Transverse colon (tissue), 4 donors: ENCODE results near the gene ZHX3. TPM values are rescaled to one million over a fixed set of nuclear protein-coding genes. Genes with fewer than 3 reads are reported as not detected.
A peak's percentile ranks its signal among the peaks of the same experiment; 100 is the strongest.

Experiments used
- DNase-seq: peaks from one replicate; pipeline ENCODE4 v3.0.0-alpha.2; 2019
- H3K27ac ChIP-seq, 4 donors: fragments of 200-600 bp; sonication (generic); 2 replicates each; pipeline ENCODE4 v1.5.1; 2016 to 2018; ENCODE audit warnings: inconsistent platforms in 4 of 4
- H3K27me3 ChIP-seq: fragments of 200-600 bp; sonication (generic); 2 replicates; pipeline ENCODE4 v1.5.1; 2017; ENCODE audit warnings: inconsistent platforms
- H3K36me3 ChIP-seq, 4 donors: fragments of 200-600 bp; sonication (generic); 2 replicates each; pipeline ENCODE4 v1.5.1; 2017 to 2019; ENCODE audit warnings: inconsistent platforms in 4 of 4
- H3K4me1 ChIP-seq, 4 donors: fragments of 200-600 bp; sonication (generic); 2 replicates each; pipeline ENCODE4 v1.5.1; 2017 to 2020; ENCODE audit warnings: inconsistent platforms in 4 of 4
- H3K4me3 ChIP-seq, 4 donors: fragments of 200-600 bp; sonication (generic); 1 replicate in 1 of 4; 2 replicates in 3 of 4; pipeline versions ENCODE4 v1.5.1 to v1.6.1; 2017 to 2019; ENCODE audit warnings: inconsistent platforms in 4 of 4
- H3K9me3 ChIP-seq, 2 donors: fragments of 200-600 bp; sonication (generic); 2 replicates each; pipeline ENCODE4 v1.5.1; 2017 to 2019; ENCODE audit warnings: inconsistent platforms in 2 of 2
- EP300 ChIP-seq: sonication (generic); formaldehyde crosslinking; IDR thresholded peaks from one replicate; pipeline ENCODE4 v1.6.1; 2017; ENCODE audit warnings: antibody characterized with exemption, low read depth
- POLR2A ChIP-seq: fragments of 450-650 bp; IDR thresholded peaks from one replicate; pipeline ENCODE4 v1.6.1; 2016; ENCODE audit warnings: antibody characterized with exemption, mild to moderate bottlenecking, moderate library complexity
- POLR2AphosphoS5 ChIP-seq, 3 donors: sonication (generic); formaldehyde crosslinking; IDR thresholded peaks; one replicate each; pipeline ENCODE4 v1.6.1; 2016; ENCODE audit warnings: antibody characterized with exemption in 3 of 3
- WGBS, 2 donors: methylation state at CpG; one replicate each; pipeline ENCODE4 v1.1.5; 2018; ENCODE audit warnings: low coverage in 1 of 2; 5-methylcytosine and 5-hydroxymethylcytosine counted together
- in situ Hi-C, 4 donors: fragments of 200-750 bp; cut with MboI; loops; one replicate each; pipeline versions ENCODE4 v1.15.0 to v1.15.1; 2017; ENCODE audit warnings: low sequenced_read_pairs in 3 of 4, low pct_ligation_motif_present in 1 of 4, low pct_unique_long_range_greater_than_20kb in 1 of 4
- intact Hi-C: fragments of 100-400 bp; cut with DNase I; formaldehyde crosslinking; loops from one replicate; pipeline ENCODE4 v1.15.1; 2023; ENCODE audit warnings: low total_unique reads
- total RNA-seq, 4 donors: library from RNA; depleted of rRNA; stranded (reverse); fragments of >200 nt; gene quantifications; one replicate each; pipeline ENCODE4 v1.1.0, GENCODE V29; 2016
- TF ChIP-seq, protein P1 (sequence below), 5 experiments: fragments of 200-600 bp in 3 of 5; fragments of 450-650 bp in 2 of 5; sonication (generic) in 3 of 5; IDR thresholded peaks; 1 replicate in 2 of 5; 2 replicates in 3 of 5; pipeline ENCODE4 v1.5.1; 2016 to 2017; ENCODE audit warnings: antibody characterized with exemption in 5 of 5, inconsistent platforms in 3 of 5, mild to moderate bottlenecking in 2 of 5, moderate library complexity in 1 of 5

The ZHX3 gene
- total RNA-seq, 4 donors from 2014 or later = 22.7 to 34.8 (median 26.4) TPM

DNA sequence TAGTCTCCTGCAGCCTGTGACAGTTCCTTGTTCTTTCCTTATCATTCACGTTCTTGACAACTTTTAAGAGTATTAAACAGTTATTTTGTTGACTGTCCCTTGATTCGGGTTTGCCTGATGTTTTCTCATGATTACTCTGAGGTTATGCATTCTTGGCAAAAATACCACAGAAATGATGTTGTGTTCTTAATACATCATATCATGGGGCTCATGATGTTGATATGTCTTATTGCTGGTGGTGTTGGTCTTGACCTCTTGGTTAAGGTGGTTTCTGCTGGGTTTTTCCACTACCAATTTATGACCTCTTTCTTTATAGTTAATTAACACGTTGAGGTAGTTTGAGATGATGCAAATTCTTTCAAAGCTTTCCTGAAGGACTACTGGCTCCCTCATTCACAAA is 59.1 kb downstream of the ZHX3 start:
- DNase-seq = no peak
- Histone ChIP-seq H3K36me3 (no peaks in the 10 kb centered on the region), H3K27ac (no peak overlapping the region), H3K9me3 (no peaks in the 10 kb centered on the region), H3K4me1 (peaks cover 0 to 4% (median under 1%) of the 10 kb centered on the region in 4 donors), H3K27me3 (no peaks in the 10 kb centered on the region), H3K4me3 (no peak overlapping the region)
- TF ChIP-seq, protein P1, sequence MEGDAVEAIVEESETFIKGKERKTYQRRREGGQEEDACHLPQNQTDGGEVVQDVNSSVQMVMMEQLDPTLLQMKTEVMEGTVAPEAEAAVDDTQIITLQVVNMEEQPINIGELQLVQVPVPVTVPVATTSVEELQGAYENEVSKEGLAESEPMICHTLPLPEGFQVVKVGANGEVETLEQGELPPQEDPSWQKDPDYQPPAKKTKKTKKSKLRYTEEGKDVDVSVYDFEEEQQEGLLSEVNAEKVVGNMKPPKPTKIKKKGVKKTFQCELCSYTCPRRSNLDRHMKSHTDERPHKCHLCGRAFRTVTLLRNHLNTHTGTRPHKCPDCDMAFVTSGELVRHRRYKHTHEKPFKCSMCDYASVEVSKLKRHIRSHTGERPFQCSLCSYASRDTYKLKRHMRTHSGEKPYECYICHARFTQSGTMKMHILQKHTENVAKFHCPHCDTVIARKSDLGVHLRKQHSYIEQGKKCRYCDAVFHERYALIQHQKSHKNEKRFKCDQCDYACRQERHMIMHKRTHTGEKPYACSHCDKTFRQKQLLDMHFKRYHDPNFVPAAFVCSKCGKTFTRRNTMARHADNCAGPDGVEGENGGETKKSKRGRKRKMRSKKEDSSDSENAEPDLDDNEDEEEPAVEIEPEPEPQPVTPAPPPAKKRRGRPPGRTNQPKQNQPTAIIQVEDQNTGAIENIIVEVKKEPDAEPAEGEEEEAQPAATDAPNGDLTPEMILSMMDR (IDR thresholded peaks at IDR 0.05) = no peak
- WGBS, 2 donors = 79 to 88% methylated on average over 3 of the region's 3 CpGs
- in situ Hi-C loops = no loop called here
- intact Hi-C loops = no loop called here

DNA sequence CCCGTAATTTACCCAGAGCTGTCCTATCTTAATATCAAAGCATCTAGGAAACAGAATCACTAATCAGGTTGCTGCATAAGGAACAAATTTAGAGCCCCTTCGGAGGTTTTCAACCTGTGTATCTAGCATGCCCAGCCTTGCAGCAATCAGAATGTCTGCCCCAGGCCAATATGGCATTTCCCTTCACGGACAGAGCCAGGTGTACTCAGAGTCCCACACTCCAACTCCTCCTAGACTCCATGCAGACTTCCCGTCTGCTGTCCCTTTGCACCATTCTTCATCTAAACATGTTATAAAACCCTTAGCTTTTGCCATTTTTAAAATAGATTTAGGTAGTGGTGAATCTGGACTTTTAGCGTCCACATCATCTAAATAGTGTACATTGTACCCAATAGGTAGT is 61.0 kb downstream of the ZHX3 start:
- Histone ChIP-seq H3K27ac (no peak overlapping the region), H3K9me3 (no peaks in the 10 kb centered on the region), H3K27me3 (no peaks in the 10 kb centered on the region), H3K4me3 (no peak overlapping the region), H3K36me3 (no peaks in the 10 kb centered on the region), H3K4me1 (peaks cover 0 to 6% (median under 1%) of the 10 kb centered on the region in 4 donors)
- no peak for DNase-seq
- 94 to 100% methylated on average over 3 to 5 of the region's 5 CpGs for WGBS, 2 donors
- in situ Hi-C loops = no loop called here
- no peak for TF ChIP-seq EP300
- TF ChIP-seq, protein P1 (IDR thresholded peaks at IDR 0.05) = no peak
- no peak for TF ChIP-seq POLR2A
- TF ChIP-seq POLR2AphosphoS5 (IDR thresholded peaks at IDR 0.05) = no peak
- intact Hi-C loops = no loop called here

DNA sequence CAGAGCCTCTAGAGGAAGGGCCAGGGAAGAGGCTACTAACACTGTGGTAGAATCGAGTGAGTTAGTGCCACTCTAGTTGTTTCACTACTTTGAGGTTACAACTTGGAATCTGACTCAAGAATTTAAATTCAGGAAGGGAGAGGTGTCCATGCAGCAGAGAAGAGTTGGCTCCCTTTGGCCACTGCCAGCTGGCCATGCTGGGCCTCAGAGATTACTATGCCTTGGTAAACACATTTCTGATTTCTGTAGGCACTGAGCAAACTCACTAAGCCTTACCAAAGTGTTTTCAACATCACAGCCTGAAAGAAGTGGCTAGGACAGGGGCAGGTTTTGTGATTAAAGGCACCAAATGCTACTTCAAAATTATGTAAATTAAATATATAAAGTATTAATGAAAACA is 61.9 kb downstream of the ZHX3 start:
- Histone ChIP-seq H3K4me3 (no peak overlapping the region), H3K4me1 (peaks cover 0 to 7% (median 0%) of the 10 kb centered on the region in 4 donors), H3K9me3 (no peaks in the 10 kb centered on the region), H3K27me3 (no peaks in the 10 kb centered on the region), H3K27ac (no peak overlapping the region), H3K36me3 (no peaks in the 10 kb centered on the region)
- TF ChIP-seq, protein P1 (IDR thresholded peaks at IDR 0.05) = no peak
- TF ChIP-seq EP300 = no peak
- TF ChIP-seq POLR2A = no peak
- TF ChIP-seq POLR2AphosphoS5 (IDR thresholded peaks at IDR 0.05) = no peak
- in situ Hi-C loops = no loop called here
- WGBS, 2 donors = 67 to 92% methylated on average over 1 of the region's 1 CpG
- intact Hi-C loops = no loop called here
- DNase-seq = no peak

DNA sequence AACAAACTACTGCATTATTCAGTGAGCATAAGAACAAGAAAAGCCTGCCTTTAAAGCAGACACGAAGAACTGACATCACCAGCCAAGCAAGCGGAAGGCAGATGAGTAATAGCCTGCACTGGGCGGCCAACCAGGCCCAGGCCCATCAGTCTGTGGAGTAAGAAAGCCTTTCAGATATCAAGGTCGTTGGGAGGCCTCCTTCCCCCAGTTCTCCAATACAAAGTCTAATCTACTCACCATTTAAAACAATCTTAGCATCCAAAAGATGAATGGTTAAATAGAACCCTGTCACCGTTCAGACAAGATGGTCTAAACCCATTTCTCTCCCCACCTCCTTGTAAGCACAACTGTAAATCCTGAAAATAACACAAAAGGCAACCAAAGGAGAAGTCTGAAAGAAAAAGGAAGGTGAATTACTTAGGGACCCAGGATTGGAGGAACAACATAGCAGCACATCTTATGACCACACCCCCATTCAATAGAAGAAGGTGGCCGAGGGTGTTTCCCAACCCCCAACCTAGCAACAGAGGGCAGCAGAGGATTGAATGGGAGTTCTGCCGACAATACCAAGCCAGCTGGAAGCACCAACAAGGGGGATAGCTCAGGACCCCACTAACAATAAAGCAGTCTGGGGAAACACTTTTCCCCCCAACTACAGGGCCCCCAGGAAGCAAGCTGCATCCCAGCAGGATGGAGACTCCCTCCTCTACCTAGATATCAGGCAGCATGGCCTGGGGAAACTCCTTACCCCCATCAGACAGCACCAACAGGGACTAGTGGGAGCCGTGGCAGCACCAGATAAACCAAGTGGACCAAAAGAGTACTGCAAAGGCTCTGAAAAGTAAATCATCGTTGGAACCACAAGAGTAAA is 67.9 kb downstream of the ZHX3 start:
- in situ Hi-C loops (no loop called here), intact Hi-C loops (loop anchor here (5.0 kb wide), 1 partner anchor 68 kb away; the partner anchor contains the start of gene ZHX3)
- H3K36me3 ChIP-seq = no peaks in the 10 kb centered on the region
- DNase-seq = peak; percentile 45
- H3K9me3 ChIP-seq = no peaks in the 10 kb centered on the region
- H3K4me3 ChIP-seq = no peak overlapping the region
- WGBS, 2 donors = 14 to 57% methylated on average over 1 to 9 of the region's 9 CpGs
- H3K27ac ChIP-seq = peak overlapping the region; percentile 82 to 93 (median 85)
- H3K4me1 ChIP-seq = peaks cover 42 to 67% (median 56%) of the 10 kb centered on the region in 4 donors
- H3K27me3 ChIP-seq = no peaks in the 10 kb centered on the region
- TF ChIP-seq POLR2A (no peak), POLR2AphosphoS5 (IDR thresholded peaks at IDR 0.05) (peak in 2 of 3 donors; percentile 16 to 18), EP300 (no peak)
- TF ChIP-seq, protein P1 (IDR thresholded peaks at IDR 0.05) = peak in 4 of 5 experiments; percentile 18 to 32 (median 25)
